MM.1S (cell line): ENCODE measurements around the gene IL13.
A peak's percentile ranks its signal among the peaks of the same experiment; 100 is the strongest.

Source experiments
- DNase-seq: peaks from one replicate; pipeline ENCODE4 v3.0.0-alpha.2; 2015
- H2AFZ ChIP-seq: fragments of 300-600 bp; sonication (generic); 2 replicates; pipeline ENCODE4 v1.6.0; 2016; ENCODE audit warnings: antibody characterized with exemption, low read length
- H3F3A ChIP-seq: fragments of 300-600 bp; sonication (generic); 2 replicates; pipeline ENCODE4 v1.6.1; 2016; ENCODE audit warnings: mild to moderate bottlenecking, antibody characterized with exemption, low read length, moderate library complexity, mixed read lengths; ENCODE audit not compliant: insufficient read depth
- H3K27ac ChIP-seq: fragments of 300-600 bp; sonication (generic); 2 replicates; pipeline ENCODE4 v1.5.1; 2016; ENCODE audit warnings: mild to moderate bottlenecking, low read length
- H3K27me3 ChIP-seq: fragments of 300-600 bp; sonication (generic); replicated peaks from 2 replicates; pipeline ENCODE4 v1.6.0; 2016; ENCODE audit warnings: low read length; ENCODE audit not compliant: insufficient read depth
- H3K36me3 ChIP-seq: fragments of 300-600 bp; sonication (generic); replicated peaks from 2 replicates; pipeline ENCODE4 v1.6.1; 2016; ENCODE audit warnings: mild to moderate bottlenecking, low read length, mixed read lengths; ENCODE audit not compliant: insufficient read depth
- H3K4me1 ChIP-seq: fragments of 300-600 bp; sonication (generic); 2 replicates; pipeline ENCODE4 v1.6.1; 2016; ENCODE audit warnings: low read length, mixed read lengths
- H3K4me2 ChIP-seq: fragments of 300-600 bp; sonication (generic); 2 replicates; pipeline ENCODE4 v1.6.0; 2016; ENCODE audit warnings: low read depth, low read length
- H3K4me3 ChIP-seq: fragments of 300-600 bp; sonication (generic); 2 replicates; pipeline ENCODE4 v1.5.1; 2016; ENCODE audit warnings: low read length, mixed read lengths
- H3K79me2 ChIP-seq: fragments of 300-600 bp; sonication (generic); 2 replicates; pipeline ENCODE4 v1.6.1; 2016; ENCODE audit warnings: mixed run types, low read length, mixed read lengths
- H3K9ac ChIP-seq: fragments of 300-600 bp; sonication (generic); 2 replicates; pipeline ENCODE4 v1.6.1; 2016; ENCODE audit warnings: low read length, mixed read lengths
- H3K9me2 ChIP-seq: fragments of 300-600 bp; sonication (generic); replicated peaks from 2 replicates; pipeline ENCODE4 v1.6.1; 2016; ENCODE audit warnings: mild to moderate bottlenecking, low read length, mixed read lengths; ENCODE audit not compliant: insufficient read depth
- H3K9me3 ChIP-seq: fragments of 300-600 bp; sonication (generic); replicated peaks from 2 replicates; pipeline ENCODE4 v1.6.1; 2016; ENCODE audit warnings: mild to moderate bottlenecking, low read length, mixed read lengths; ENCODE audit not compliant: insufficient read depth
- H4K20me1 ChIP-seq: fragments of 300-600 bp; sonication (generic); 2 replicates; pipeline ENCODE4 v1.6.1; 2016; ENCODE audit warnings: mild to moderate bottlenecking, low read length, moderate library complexity, mixed read lengths; ENCODE audit not compliant: insufficient read depth
- EZH2 ChIP-seq: fragments of 300-600 bp; sonication (generic); optimal IDR thresholded peaks from 2 replicates; pipeline ENCODE3; 2017; ENCODE audit warnings: low read depth, mild to moderate bottlenecking, antibody characterized with exemption, low read length, mixed read lengths
- EZH2phosphoT487 ChIP-seq: fragments of 300-600 bp; sonication (generic); IDR thresholded peaks from 2 replicates; pipeline ENCODE4 v1.6.1; 2018; ENCODE audit warnings: antibody characterized with exemption, low read length
- TF ChIP-seq, protein P1 (sequence below): fragments of 300-600 bp; sonication (generic); IDR thresholded peaks from 2 replicates; pipeline ENCODE4 v1.5.1; 2016; ENCODE audit warnings: antibody characterized with exemption, low read length, mixed read lengths

The IL13 gene

GRCh38 chr5:132641841-132642240 lies 16.1 kb upstream of the IL13 start:
- peaks cover 29% of the 10 kb centered on the region for H3F3A ChIP-seq
- H3K27me3 ChIP-seq = no peaks in the 10 kb centered on the region
- H3K9me2 ChIP-seq = no peaks in the 10 kb centered on the region
- no peaks in the 10 kb centered on the region for H3K79me2 ChIP-seq
- H3K9me3 ChIP-seq = no peaks in the 10 kb centered on the region
- no peak overlapping the region for H3K9ac ChIP-seq
- DNase-seq = no peak
- no peaks in the 10 kb centered on the region for H4K20me1 ChIP-seq
- H3K4me1 ChIP-seq = peaks cover 42% of the 10 kb centered on the region
- TF ChIP-seq EZH2 (no peak), EZH2phosphoT487 (no peak)
- TF ChIP-seq, protein P1, sequence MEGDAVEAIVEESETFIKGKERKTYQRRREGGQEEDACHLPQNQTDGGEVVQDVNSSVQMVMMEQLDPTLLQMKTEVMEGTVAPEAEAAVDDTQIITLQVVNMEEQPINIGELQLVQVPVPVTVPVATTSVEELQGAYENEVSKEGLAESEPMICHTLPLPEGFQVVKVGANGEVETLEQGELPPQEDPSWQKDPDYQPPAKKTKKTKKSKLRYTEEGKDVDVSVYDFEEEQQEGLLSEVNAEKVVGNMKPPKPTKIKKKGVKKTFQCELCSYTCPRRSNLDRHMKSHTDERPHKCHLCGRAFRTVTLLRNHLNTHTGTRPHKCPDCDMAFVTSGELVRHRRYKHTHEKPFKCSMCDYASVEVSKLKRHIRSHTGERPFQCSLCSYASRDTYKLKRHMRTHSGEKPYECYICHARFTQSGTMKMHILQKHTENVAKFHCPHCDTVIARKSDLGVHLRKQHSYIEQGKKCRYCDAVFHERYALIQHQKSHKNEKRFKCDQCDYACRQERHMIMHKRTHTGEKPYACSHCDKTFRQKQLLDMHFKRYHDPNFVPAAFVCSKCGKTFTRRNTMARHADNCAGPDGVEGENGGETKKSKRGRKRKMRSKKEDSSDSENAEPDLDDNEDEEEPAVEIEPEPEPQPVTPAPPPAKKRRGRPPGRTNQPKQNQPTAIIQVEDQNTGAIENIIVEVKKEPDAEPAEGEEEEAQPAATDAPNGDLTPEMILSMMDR = no peak
- peak overlapping the region; percentile 12; the same call in 1 of the 2 replicates for H3K27ac ChIP-seq
- no peak overlapping the region for H3K4me2 ChIP-seq
- no peak overlapping the region for H3K4me3 ChIP-seq
- H3K36me3 ChIP-seq = no peaks in the 10 kb centered on the region
- H2AFZ ChIP-seq = no peak overlapping the region

- H3K27ac ChIP-seq = no peak overlapping the region
- no peak for TF ChIP-seq EZH2
- no peak for TF ChIP-seq EZH2phosphoT487
- TF ChIP-seq, protein P1 = no peak
- no peak overlapping the region for H3K4me2 ChIP-seq
- peaks cover 29% of the 10 kb centered on the region for H3K4me1 ChIP-seq
- no peak overlapping the region for H3K4me3 ChIP-seq
- H3K9me3 ChIP-seq = no peaks in the 10 kb centered on the region
- H3K36me3 ChIP-seq = no peaks in the 10 kb centered on the region
- no peak overlapping the region for H2AFZ ChIP-seq
- H3K9ac ChIP-seq = no peak overlapping the region
- DNase-seq = no peak
- H3K27me3 ChIP-seq = no peaks in the 10 kb centered on the region
- H4K20me1 ChIP-seq = no peaks in the 10 kb centered on the region
- no peaks in the 10 kb centered on the region for H3K9me2 ChIP-seq
- no peaks in the 10 kb centered on the region for H3K79me2 ChIP-seq
- H3F3A ChIP-seq = peaks cover 24% of the 10 kb centered on the region
Observed at GRCh38 chr5:132644177-132644576, 13.8 kb upstream of the IL13 start.

GRCh38 chr5:132646583-132647266 lies 11.2 kb upstream of the IL13 start:
- H3K4me2 ChIP-seq = no peak overlapping the region
- no peaks in the 10 kb centered on the region for H3K9me3 ChIP-seq
- no peak for DNase-seq
- no peaks in the 10 kb centered on the region for H3K79me2 ChIP-seq
- no peaks in the 10 kb centered on the region for H3K36me3 ChIP-seq
- H3K27me3 ChIP-seq = no peaks in the 10 kb centered on the region
- no peak for TF ChIP-seq EZH2
- H3K27ac ChIP-seq = no peak overlapping the region
- H3K4me3 ChIP-seq = no peak overlapping the region
- no peak overlapping the region for H2AFZ ChIP-seq
- H3K9me2 ChIP-seq = no peaks in the 10 kb centered on the region
- H3K9ac ChIP-seq = no peak overlapping the region
- H4K20me1 ChIP-seq = no peaks in the 10 kb centered on the region
- H3K4me1 ChIP-seq = peaks cover 4% of the 10 kb centered on the region
- H3F3A ChIP-seq = no peaks in the 10 kb centered on the region

DNA sequence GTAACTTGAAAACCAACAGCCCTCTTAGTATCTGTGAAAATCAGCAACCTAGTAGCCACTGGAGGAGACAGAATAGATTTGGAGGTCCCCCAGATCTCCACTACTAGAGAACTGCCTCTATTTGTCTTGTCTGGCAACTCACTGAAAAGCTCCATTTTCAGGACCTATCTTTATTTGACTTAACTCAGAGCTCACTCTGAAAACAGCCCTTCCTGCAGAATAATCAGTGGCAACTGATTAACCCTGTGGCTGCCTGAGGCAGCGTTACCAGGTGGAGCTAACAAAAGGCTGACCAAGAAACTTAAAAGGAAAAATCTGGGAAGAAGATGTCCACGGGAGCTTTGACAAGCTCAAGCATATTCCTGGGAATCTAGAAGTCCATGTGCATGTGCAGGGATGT lies 10.5 kb upstream of the IL13 start:
- Histone ChIP-seq H3F3A (no peaks in the 10 kb centered on the region), H3K4me1 (no peaks in the 10 kb centered on the region), H3K79me2 (no peaks in the 10 kb centered on the region), H3K4me2 (no peak overlapping the region), H3K9me3 (no peaks in the 10 kb centered on the region), H4K20me1 (no peaks in the 10 kb centered on the region), H3K9me2 (no peaks in the 10 kb centered on the region), H3K9ac (no peak overlapping the region), H3K36me3 (no peaks in the 10 kb centered on the region), H2AFZ (no peak overlapping the region), H3K27ac (no peak overlapping the region), H3K27me3 (no peaks in the 10 kb centered on the region), H3K4me3 (no peak overlapping the region)
- DNase-seq = no peak
- no peak for TF ChIP-seq EZH2phosphoT487
- TF ChIP-seq, protein P1 = no peak
- no peak for TF ChIP-seq EZH2
